SK-N-MC (cell line): ENCODE results near the gene CAV3.

Experiments
- DNase-seq: peaks from one replicate; pipeline ENCODE4 v3.0.0-alpha.2; 2011; ENCODE audit warnings: low read depth, low spot score
- H3K27ac ChIP-seq: fragments of 200-600 bp; sonication (generic); 2 replicates; pipeline ENCODE4 v1.5.1; 2016; ENCODE audit warnings: mixed run types
- H3K36me3 ChIP-seq: fragments of 200-600 bp; sonication (generic); 2 replicates; pipeline ENCODE4 v1.6.1; 2017; ENCODE audit warnings: antibody characterized with exemption, low read length, mixed read lengths; ENCODE audit not compliant: insufficient read depth
- H3K4me3 ChIP-seq: fragments of 200-600 bp; sonication (generic); 2 replicates; pipeline ENCODE4 v1.5.1; 2016
- H3K9ac ChIP-seq: fragments of 200-600 bp; sonication (generic); 2 replicates; pipeline ENCODE4 v1.8.0; 2017; ENCODE audit warnings: mixed run types, mixed read lengths; ENCODE audit not compliant: insufficient read length
- H3K9me3 ChIP-seq: fragments of 200-600 bp; sonication (generic); 2 replicates; pipeline ENCODE4 v1.6.1; 2017; ENCODE audit warnings: low read depth, mild to moderate bottlenecking, antibody characterized with exemption, low read length, moderate library complexity, mixed read lengths
- EZH2 ChIP-seq: fragments of 200-600 bp; sonication (generic); IDR thresholded peaks from one replicate; pipeline ENCODE4 v1.6.1; 2017; ENCODE audit warnings: antibody characterized with exemption
- FOXP2 ChIP-seq: optimal IDR thresholded peaks from 2 replicates; pipeline ENCODE3; 2011; ENCODE audit warnings: mild to moderate bottlenecking, moderate library complexity; ENCODE audit not compliant: insufficient read depth; ENCODE audit errors: extremely low read length, control extremely low read depth
- POLR2AphosphoS5 ChIP-seq: IDR thresholded peaks from 2 replicates; pipeline ENCODE4 v1.6.1; 2012; ENCODE audit warnings: mild to moderate bottlenecking, low read depth, low read length, borderline replicate concordance

CAV3 gene

GRCh38 chr3:8773941-8774542, 40.4 kb downstream of the CAV3 start:
- Histone ChIP-seq H3K9ac (no peak overlapping the region), H3K9me3 (no peaks in the 10 kb centered on the region), H3K4me3 (no peak overlapping the region), H3K36me3 (no peaks in the 10 kb centered on the region), H3K27ac (no peak overlapping the region)
- no peak for DNase-seq
- TF ChIP-seq FOXP2, result no peak

DNA sequence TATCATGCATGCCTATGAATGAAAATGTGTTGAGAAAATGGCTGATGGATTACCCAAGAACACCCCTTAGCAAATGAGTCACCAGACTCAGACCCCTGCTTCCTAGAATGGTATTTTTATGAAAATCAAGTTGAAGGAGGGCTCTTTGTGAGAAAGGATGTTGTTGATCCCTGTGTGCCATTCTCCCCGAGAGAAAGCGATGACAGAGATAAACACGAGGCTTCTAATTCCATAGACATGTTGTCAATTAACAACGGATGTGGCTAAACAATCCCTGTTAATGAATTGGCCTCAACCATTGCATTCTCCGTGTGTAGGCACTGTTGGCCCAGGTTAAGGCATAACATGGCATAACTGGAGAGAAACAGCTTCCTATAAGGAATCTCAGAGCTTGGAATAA, 41.6 kb downstream of the CAV3 start:
- Histone ChIP-seq H3K36me3 (no peaks in the 10 kb centered on the region), H3K9me3 (no peaks in the 10 kb centered on the region)

GRCh38 chr3:8775602-8776001, 42.0 kb downstream of the CAV3 start:
- TF ChIP-seq EZH2 (no peak), POLR2AphosphoS5 (no peak), FOXP2 (no peak)
- Histone ChIP-seq H3K36me3 (no peaks in the 10 kb centered on the region), H3K27ac (no peak overlapping the region), H3K4me3 (no peak overlapping the region), H3K9ac (no peak overlapping the region), H3K9me3 (no peaks in the 10 kb centered on the region)
- DNase-seq, result no peak

More for the DNA sequence above, 41.6 kb downstream of the CAV3 start:
- Histone ChIP-seq H3K4me3 (no peak overlapping the region), H3K9ac (no peak overlapping the region), H3K27ac (no peak overlapping the region)
- no peak for DNase-seq
- TF ChIP-seq POLR2AphosphoS5 (no peak), EZH2 (no peak), FOXP2 (no peak)

DNA sequence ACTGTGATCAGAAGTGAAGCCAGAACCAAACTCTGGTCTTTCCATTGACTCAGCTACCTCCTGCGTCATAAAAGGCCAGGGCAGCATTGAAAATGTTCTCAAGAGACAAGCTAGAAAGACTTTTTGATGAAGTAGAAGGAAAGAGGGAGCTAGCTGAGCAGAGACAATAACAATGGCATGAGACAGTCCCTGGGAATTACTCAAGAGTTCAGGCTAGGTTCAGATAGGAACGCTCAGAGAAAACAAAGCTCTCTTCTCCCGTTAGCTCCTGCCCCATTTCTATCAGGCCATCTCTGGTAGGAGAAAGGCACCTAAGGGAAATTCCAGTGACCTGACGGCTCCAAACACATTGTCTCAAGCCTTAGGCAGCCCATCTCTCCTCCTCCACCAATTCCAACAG, 42.8 kb downstream of the CAV3 start:
- Histone ChIP-seq H3K36me3 (no peaks in the 10 kb centered on the region), H3K4me3 (no peak overlapping the region), H3K9ac (no peak overlapping the region), H3K27ac (no peak overlapping the region), H3K9me3 (no peaks in the 10 kb centered on the region)
- no peak for TF ChIP-seq FOXP2
- no peak for TF ChIP-seq POLR2AphosphoS5
- TF ChIP-seq EZH2, result no peak
- DNase-seq, result no peak

- Histone ChIP-seq H3K27ac (no peak overlapping the region), H3K9ac (no peak overlapping the region), H3K9me3 (no peaks in the 10 kb centered on the region), H3K4me3 (no peak overlapping the region), H3K36me3 (no peaks in the 10 kb centered on the region)
- TF ChIP-seq POLR2AphosphoS5 (no peak), EZH2 (no peak), FOXP2 (no peak)
- DNase-seq, result no peak
These were observed 43.8 kb downstream of the CAV3 start for GRCh38 chr3:8777201-8777977.

DNA sequence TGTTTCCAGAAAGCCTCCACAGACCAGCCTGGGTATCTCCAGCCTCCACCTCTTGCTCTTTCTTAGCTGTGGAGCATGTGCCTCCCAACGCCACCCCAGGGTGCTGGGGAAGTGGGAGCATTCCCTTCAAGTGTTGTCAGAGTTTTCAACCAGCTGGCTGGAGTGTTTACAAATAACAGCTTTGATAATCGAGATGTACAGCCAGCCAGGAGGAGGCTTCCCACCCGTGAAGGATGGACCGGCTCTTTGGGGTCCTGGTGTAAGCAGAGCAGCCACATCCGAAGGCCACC, 44.3 kb downstream of the CAV3 start:
- DNase-seq, result no peak
- no peak for TF ChIP-seq EZH2
- TF ChIP-seq FOXP2, result no peak
- no peak for TF ChIP-seq POLR2AphosphoS5
- Histone ChIP-seq H3K9me3 (no peaks in the 10 kb centered on the region), H3K9ac (no peak overlapping the region), H3K36me3 (no peaks in the 10 kb centered on the region), H3K27ac (no peak overlapping the region), H3K4me3 (no peak overlapping the region)

GRCh38 chr3:8778475-8778874, 44.9 kb downstream of the CAV3 start:
- DNase-seq, result no peak
- Histone ChIP-seq H3K36me3 (no peaks in the 10 kb centered on the region), H3K27ac (no peak overlapping the region), H3K9me3 (no peaks in the 10 kb centered on the region), H3K9ac (no peak overlapping the region), H3K4me3 (no peak overlapping the region)
- TF ChIP-seq EZH2, result no peak
- no peak for TF ChIP-seq POLR2AphosphoS5
- no peak for TF ChIP-seq FOXP2

- Histone ChIP-seq H3K36me3 (no peaks in the 10 kb centered on the region), H3K9ac (no peak overlapping the region), H3K9me3 (no peaks in the 10 kb centered on the region), H3K4me3 (no peak overlapping the region), H3K27ac (no peak overlapping the region)
- TF ChIP-seq FOXP2 (no peak), POLR2AphosphoS5 (no peak), EZH2 (no peak)
- DNase-seq, result no peak
These were observed 46.7 kb downstream of the CAV3 start for GRCh38 chr3:8780279-8780678.
